SU-DHL-6 (cell line): ENCODE results near the gene ADCYAP1R1.

Experiments used
- EZH2phosphoT487 ChIP-seq: fragments of 200-600 bp; sonication (generic), shearing (Covaris generic); conservative IDR thresholded peaks from 2 replicates; pipeline ENCODE4 v1.6.1; 2018; ENCODE audit warnings: mild to moderate bottlenecking, antibody characterized with exemption, low read length, moderate library complexity, mixed read lengths
- TF ChIP-seq, protein P1 (sequence below): fragments of 200-600 bp; sonication (generic); IDR thresholded peaks from one replicate; pipeline ENCODE4 v1.5.1; 2017; ENCODE audit warnings: antibody characterized with exemption, mild to moderate bottlenecking, low read length, moderate library complexity; ENCODE audit not compliant: insufficient read depth, poor library complexity, severe bottlenecking

DNA sequence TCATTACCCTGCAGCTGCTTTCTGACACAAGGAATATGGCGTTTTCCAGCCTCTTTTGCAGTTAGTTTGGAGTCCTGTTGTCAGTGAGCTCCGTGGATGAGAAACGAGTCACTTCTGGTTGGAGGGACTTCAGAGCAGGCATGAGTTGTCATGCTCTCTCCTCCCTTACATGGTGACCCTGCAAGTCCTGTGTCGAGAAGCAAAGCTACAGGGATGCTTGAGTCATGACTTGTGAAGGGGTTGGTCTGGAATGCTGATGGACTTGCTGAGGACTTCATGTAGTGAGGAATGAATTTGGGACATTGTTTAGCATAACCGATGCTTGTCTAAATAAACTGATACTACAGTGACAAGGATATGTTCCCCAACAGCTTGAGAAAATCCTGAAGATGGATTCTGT is 108.8 kb downstream of the ADCYAP1R1 start:
- TF ChIP-seq, protein P1, sequence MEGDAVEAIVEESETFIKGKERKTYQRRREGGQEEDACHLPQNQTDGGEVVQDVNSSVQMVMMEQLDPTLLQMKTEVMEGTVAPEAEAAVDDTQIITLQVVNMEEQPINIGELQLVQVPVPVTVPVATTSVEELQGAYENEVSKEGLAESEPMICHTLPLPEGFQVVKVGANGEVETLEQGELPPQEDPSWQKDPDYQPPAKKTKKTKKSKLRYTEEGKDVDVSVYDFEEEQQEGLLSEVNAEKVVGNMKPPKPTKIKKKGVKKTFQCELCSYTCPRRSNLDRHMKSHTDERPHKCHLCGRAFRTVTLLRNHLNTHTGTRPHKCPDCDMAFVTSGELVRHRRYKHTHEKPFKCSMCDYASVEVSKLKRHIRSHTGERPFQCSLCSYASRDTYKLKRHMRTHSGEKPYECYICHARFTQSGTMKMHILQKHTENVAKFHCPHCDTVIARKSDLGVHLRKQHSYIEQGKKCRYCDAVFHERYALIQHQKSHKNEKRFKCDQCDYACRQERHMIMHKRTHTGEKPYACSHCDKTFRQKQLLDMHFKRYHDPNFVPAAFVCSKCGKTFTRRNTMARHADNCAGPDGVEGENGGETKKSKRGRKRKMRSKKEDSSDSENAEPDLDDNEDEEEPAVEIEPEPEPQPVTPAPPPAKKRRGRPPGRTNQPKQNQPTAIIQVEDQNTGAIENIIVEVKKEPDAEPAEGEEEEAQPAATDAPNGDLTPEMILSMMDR: no peak
- no peak for TF ChIP-seq EZH2phosphoT487
